Stimulated activated CD4-positive, alpha-beta T cell treated with anti-CD3 and anti-CD28 coated beads, Interleukin-2, amount 100 ng/mL, for 24 hours (primary cell): Measurements from ENCODE around the gene RXYLT1.
"Not testable (repeated sequence)": the region's sequence is repeated elsewhere in the genome, so short reads cannot be mapped to it uniquely, and the experiment has no call there.

ENCODE experiments used
- DNase-seq, 2 donors: peaks; one replicate each; pipeline ENCODE4 v3.0.0-alpha.2; 2020

The RXYLT1 gene

DNA sequence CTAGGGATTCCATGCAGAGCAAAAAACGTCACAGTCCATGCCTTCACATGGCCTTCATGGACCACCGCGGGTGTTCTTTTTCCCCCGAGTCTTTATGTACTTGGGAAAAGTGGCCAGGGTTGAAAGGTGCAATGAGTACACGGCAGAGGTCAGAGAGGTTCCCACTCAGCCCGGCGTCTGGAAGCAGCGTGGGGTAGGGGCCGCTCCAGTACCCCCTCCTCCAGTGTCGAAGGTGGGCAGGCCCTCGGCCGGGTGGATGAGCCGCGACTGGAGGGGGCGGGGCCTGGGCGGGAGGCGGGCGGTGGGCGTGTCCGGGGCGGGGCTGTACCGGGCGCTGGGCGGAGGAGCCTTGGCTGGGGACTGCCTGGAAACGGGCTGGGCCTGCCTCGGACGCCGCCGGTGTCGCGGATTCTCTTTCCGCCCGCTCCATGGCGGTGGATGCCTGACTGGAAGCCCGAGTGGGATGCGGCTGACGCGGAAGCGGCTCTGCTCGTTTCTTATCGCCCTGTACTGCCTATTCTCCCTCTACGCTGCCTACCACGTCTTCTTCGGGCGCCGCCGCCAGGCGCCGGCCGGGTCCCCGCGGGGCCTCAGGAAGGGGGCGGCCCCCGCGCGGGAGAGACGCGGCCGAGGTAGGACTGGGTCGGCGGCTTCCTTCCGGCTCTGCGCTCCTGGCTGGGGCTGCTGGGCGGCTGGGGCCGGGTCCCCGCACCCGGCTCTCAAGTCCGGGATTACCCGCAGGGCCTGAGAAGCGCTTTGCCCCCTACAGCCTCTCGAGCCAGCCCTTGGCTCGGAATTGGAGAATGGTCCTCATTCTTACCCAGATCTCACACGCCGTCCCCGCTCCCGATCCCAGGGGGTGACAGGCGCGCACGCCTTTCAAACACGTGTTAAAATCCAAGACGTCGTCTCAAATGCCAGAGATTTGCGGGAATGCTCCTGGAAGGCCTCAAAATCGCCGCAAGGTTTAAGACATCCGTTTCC lies at the start of gene RXYLT1:
RXYLT1 (plus strand) TSS at position 412 of the 984 bp plus-strand sequence; CDS start at position 464, 52 bp downstream.
- peak; percentile 84 to 87 for DNase-seq

DNA sequence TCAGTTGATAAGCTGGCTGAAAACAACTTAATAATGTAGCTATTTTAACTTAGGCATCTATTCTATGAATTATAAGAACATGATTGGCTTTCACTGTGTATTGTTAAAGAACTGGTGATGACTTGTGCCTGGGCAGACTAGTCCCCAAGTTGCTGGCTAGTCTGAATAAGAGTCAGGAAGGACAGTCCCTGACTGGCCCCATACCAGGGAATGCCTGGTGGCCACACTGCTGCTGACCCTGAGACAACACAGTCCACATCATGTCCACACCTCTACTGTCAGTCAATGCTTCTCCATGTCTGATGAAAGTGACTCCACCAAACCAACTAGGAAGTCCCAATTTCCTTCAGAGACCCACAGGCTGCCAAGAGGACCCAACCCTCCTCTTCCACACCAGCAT lies 46.9 kb upstream of the RXYLT1 start:
- not testable (repeated sequence) for DNase-seq

- DNase-seq = not testable (repeated sequence)
Measured at GRCh38 chr12:63733585-63733984, 46.1 kb upstream of the RXYLT1 start.

- DNase-seq = not testable (repeated sequence)
Measured at GRCh38 chr12:63740551-63740950, 39.2 kb upstream of the RXYLT1 start.

- DNase-seq = not testable (repeated sequence)
Measured at GRCh38 chr12:63741431-63741830, 38.3 kb upstream of the RXYLT1 start.

DNA sequence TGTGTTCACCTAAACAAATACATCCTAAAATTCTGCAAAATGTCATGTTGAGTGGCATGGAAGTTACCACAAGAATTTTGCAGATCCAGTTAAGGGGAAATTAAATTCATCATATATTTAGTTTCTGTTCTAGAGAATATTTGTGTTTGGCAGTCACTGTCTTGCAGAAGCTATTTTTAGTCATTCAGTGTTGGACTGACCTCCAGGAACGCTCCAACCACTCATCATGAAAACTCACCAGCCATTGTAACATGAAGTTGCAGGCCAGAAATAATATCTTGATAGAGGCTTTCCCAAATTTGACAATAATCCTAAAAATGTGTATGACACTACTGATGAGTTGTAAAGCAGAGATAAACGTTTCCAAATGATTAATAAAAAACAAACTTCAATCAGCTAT lies 35.6 kb upstream of the RXYLT1 start:
- not testable (repeated sequence) for DNase-seq

- not testable (repeated sequence) for DNase-seq
Measured at GRCh38 chr12:63746470-63746869, 33.2 kb upstream of the RXYLT1 start.

GRCh38 chr12:63747136-63747535 lies 32.6 kb upstream of the RXYLT1 start:
- DNase-seq = not testable (repeated sequence)

DNA sequence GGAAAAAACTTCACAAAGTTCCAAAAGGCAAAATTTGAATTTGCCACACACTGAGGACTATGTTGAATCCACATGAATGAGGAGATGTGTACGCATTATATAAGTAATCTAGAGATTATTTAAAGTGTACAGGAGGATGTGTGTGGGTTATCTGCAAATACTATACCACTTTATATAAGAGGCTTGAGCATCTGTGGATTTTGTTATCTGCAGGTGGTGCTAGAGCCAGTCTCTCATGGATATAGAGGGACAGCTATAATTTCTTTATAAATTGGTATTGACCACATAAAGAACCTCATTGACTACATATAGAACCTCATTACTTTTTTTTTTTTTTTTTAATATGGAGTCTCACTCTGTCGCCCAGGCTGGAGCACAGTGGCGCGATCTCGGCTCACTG lies 32.2 kb upstream of the RXYLT1 start:
- DNase-seq = no peak

DNA sequence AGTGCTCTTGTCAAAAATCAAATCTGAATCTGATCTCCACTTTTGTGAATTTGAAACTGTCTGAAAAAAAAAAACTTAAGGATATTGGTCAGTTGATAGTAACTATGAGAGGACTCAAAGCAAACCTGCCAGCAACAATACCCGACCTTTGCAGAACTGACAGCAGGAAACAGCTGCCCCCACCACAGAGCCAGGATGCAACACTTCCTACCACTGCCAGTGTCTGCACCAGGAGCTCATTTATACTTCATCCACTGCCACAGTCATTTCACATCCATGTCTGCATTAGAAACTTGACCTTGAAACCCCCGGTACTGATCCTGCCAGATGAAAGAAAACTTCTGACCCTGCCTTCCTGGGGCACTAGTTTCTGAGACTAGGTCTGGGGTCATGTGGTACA lies 27.4 kb upstream of the RXYLT1 start:
- DNase-seq = no peak

GRCh38 chr12:63752841-63753240 lies 26.9 kb upstream of the RXYLT1 start:
- no peak for DNase-seq

GRCh38 chr12:63753743-63754142 lies 26.0 kb upstream of the RXYLT1 start:
- DNase-seq = no peak

DNA sequence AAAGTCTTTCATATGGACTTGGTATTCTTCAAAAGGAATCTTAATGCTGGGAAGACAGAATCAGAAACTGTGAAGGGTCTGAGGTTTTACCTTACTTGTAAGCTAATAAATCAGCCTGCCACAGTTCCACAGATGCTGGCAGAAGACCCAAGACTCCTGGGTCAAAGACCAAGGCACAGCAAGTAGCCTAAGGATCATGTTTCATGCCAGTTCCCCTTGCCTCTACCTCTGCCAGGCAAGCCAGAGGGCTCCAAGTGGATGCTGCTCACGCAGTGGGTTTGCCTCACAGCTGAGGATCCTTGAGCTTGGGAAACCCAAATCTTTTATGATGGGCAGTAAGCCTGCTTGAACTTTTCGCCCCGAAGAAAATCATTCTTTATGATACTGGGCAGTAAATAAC lies 15.2 kb upstream of the RXYLT1 start:
- no peak for DNase-seq

DNA sequence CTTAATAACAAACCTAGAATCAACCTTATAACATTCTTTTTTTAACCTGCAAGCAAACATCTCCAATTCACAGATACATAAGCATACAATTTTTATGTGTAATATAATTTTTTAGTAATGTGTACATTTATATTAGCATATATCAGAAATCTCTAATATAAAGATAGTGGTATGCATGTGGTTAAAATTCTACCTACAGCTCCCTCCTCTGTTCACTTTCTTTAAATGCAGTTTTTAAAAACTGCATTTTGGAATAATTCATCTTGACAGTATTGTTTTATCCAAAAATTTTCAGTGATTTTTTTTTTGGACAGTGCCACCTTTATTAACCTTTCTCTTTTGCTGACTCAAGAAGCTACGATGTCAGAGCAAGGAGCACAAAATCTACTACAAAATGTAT lies 13.2 kb upstream of the RXYLT1 start:
- no peak for DNase-seq

DNA sequence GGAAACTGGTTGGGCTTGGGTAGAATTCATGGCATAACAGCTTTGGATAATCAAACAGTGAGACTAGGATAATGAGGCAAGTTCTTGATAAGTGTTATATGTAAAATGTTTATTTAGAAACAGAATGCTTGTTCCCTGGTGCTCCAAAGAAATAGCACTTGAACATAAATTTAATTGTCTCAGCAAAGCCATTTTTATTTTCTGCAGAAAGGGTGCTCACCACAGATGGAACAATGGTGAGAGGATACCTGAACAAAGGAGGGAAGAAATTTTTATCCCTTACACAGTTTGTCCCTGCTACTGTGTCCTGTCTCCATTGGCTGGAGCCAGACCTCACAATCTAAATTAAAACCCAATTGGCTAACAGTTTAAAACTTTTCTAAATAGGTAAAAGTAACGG lies 9.3 kb upstream of the RXYLT1 start:
- no peak for DNase-seq

- DNase-seq = no peak
Measured at GRCh38 chr12:63777340-63777739, 2.4 kb upstream of the RXYLT1 start.

GRCh38 chr12:63782466-63782865 lies 2.8 kb downstream of the RXYLT1 start:
- DNase-seq = no peak

DNA sequence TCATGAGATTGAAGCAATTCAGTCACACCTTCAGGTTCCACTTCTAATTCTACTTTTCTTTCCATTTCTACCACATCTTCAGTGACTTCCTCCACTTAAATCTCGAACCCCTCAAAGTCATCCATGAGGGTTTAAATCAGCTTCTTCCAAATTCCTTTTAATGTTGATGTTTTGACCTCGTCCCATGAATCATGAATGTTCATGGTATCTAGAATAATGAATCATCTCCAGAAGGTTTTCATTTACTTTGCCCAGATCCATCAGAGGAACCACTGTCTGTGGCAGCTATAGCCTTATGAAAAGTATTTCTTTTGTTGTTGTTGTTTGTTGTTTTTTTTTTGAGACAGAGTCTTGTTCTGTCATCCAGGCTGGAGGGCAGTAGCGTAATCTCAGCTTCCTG lies 7.6 kb downstream of the RXYLT1 start:
- DNase-seq = no peak

DNA sequence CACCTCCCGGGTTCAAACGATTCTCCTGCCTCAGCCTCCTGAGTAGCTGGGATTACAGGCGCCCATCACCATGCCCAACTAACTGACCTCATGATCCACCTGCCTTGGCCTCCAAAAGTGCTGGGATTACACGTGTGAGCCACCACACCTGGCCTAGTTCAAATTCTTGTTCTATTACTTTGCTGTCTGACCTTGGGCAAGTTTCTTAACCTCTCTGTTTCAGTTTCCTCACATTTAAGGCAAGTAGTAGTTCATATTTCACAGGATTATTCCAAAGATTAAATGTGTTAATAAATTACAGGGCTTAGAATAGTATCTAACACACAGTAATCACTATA lies 10.9 kb downstream of the RXYLT1 start:
- DNase-seq = no peak

- DNase-seq = no peak
Measured at GRCh38 chr12:63792338-63792737, 12.6 kb downstream of the RXYLT1 start.

GRCh38 chr12:63795032-63795687 lies 15.5 kb downstream of the RXYLT1 start:
- DNase-seq = no peak

GRCh38 chr12:63795944-63796343 lies 16.2 kb downstream of the RXYLT1 start:
- DNase-seq = no peak

DNA sequence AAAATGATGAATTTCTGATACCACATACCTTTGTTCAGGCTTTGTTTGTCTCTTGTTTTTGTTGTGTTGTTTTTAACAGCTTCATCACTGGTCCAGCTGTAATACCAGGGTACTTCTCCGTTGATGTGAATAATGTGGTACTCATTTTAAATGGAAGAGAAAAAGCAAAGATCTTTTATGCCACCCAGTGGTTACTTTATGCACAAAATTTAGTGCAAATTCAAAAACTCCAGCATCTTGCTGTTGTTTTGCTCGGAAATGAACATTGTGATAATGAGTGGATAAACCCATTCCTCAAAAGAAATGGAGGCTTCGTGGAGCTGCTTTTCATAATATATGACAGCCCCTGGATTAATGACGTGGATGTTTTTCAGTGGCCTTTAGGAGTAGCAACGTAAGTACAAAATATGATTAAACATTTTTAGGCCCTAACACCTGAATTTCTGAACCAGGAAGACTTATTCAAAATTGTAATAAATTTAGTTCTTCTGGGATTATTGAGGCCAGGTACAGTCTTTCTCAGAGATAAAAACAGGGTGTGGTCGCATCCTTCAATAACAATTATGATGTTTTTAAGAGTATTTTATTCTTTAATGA lies 22.4 kb downstream of the RXYLT1 start:
- DNase-seq = no peak

DNA sequence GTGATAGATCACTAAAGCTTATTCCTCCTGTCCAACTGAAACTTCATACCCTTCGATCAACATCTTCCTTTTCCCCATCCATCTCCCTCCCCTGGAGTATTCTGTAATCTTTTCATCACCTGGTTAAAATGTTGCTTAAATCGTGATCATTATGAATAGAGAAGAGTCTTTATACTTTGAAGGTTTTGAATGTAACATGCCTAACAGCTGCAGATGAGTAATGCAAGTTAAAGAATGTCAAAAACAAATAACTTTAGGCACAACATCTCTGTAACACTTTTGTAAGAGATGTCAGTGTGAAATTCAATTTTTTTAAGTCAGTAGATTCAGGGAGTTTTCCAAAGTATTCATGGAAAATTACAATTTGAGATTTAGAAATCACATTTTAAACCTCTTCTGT lies 25.0 kb downstream of the RXYLT1 start:
- no peak for DNase-seq
